Naive thymus-derived CD4-positive, alpha-beta T cell (primary cell): ENCODE measurements around the gene TSHZ1. TPM values are rescaled to one million over a fixed set of nuclear protein-coding genes. Genes with fewer than 3 reads are reported as not detected.

Experiments
- ATAC-seq: fragments of 150-1000 bp; cut with Tn5 transposase; 2 replicates; pipeline ENCODE4 v1.10.0; 2021; ENCODE audit warnings: mild to moderate bottlenecking, moderate library complexity
- CTCF ChIA-PET: fragments of 350-600 bp; sonication (Branson Sonifier 250); formaldehyde crosslinking; loops from one replicate; lab custom pipeline; 2021; ENCODE audit warnings: antibody characterized with exemption; lab: Charles Lee
- POLR2A ChIA-PET: fragments of 350-600 bp; sonication (Branson Sonifier 250); formaldehyde crosslinking; loops from one replicate; lab custom pipeline; 2021; ENCODE audit warnings: antibody characterized with exemption, inconsistent platforms; lab: Charles Lee
- DNase-seq, 9 donors: peaks; one replicate each; pipeline versions ENCODE4 v3.0.0 to v3.0.0-alpha.2; 2020 to 2022; ENCODE audit warnings: mixed read lengths in 1 of 9
- H3K27ac ChIP-seq: one replicate; pipeline ENCODE4 v1.7.0; 2013; ENCODE audit warnings: mild to moderate bottlenecking, low read depth, low read length, moderate library complexity
- H3K27me3 ChIP-seq, 2 donors: one replicate each; pipeline ENCODE4 v1.7.0; 2013; ENCODE audit warnings: low read length in 2 of 2, mild to moderate bottlenecking in 2 of 2, moderate library complexity in 2 of 2; ENCODE audit not compliant: control insufficient read depth in 2 of 2, insufficient read depth in 2 of 2
- H3K36me3 ChIP-seq, 3 experiments: 1 replicate in 2 of 3; 2 replicates in 1 of 3; pipeline ENCODE4 v1.7.0; 2013; ENCODE audit warnings: low read length in 3 of 3, mild to moderate bottlenecking in 3 of 3, moderate library complexity in 1 of 3; ENCODE audit not compliant: insufficient read depth in 3 of 3, control insufficient read depth in 2 of 3
- H3K4me1 ChIP-seq, 2 donors: one replicate each; pipeline ENCODE4 v1.7.0; 2013; ENCODE audit warnings: low read length in 2 of 2, mild to moderate bottlenecking in 2 of 2, moderate library complexity in 1 of 2; ENCODE audit not compliant: control insufficient read depth in 2 of 2, insufficient read depth in 2 of 2
- H3K4me3 ChIP-seq: 2 replicates; pipeline ENCODE4 v1.7.0; 2013; ENCODE audit warnings: mild to moderate bottlenecking, low read length
- H3K9me3 ChIP-seq, 3 experiments: 1 replicate in 2 of 3; 2 replicates in 1 of 3; pipeline ENCODE4 v1.7.0; 2013; ENCODE audit warnings: low read length in 3 of 3; ENCODE audit not compliant: control insufficient read depth in 2 of 3
- H3K27ac Mint-ChIP-seq, 9 donors: one replicate each; pipeline ENCODE4 v1.8.0; 2020 to 2022; ENCODE audit warnings: mixed read lengths in 9 of 9, mild to moderate bottlenecking in 8 of 9, moderate library complexity in 5 of 9, inconsistent platforms in 2 of 9
- H3K27me3 Mint-ChIP-seq, 5 donors: one replicate each; pipeline ENCODE4 v1.8.0; 2021 to 2022; ENCODE audit warnings: mixed read lengths in 5 of 5, mild to moderate bottlenecking in 1 of 5
- H3K36me3 Mint-ChIP-seq, 5 donors: one replicate each; pipeline ENCODE4 v1.8.0; 2020 to 2022; ENCODE audit warnings: mixed read lengths in 5 of 5, mild to moderate bottlenecking in 3 of 5, inconsistent platforms in 1 of 5
- H3K4me1 Mint-ChIP-seq, 7 donors: one replicate each; pipeline ENCODE4 v1.8.0; 2020 to 2022; ENCODE audit warnings: mixed read lengths in 7 of 7, mild to moderate bottlenecking in 3 of 7, inconsistent platforms in 1 of 7
- H3K4me3 Mint-ChIP-seq, 10 donors: one replicate each; pipeline ENCODE4 v1.8.0; 2020 to 2022; ENCODE audit warnings: mild to moderate bottlenecking in 10 of 10, mixed read lengths in 10 of 10, moderate library complexity in 6 of 10, inconsistent platforms in 2 of 10
- H3K9me3 Mint-ChIP-seq, 11 donors: one replicate each; pipeline ENCODE4 v1.8.0; 2020 to 2022; ENCODE audit warnings: mixed read lengths in 11 of 11, mild to moderate bottlenecking in 4 of 11, inconsistent platforms in 1 of 11, moderate library complexity in 1 of 11
- intact Hi-C, 2 donors: fragments of 100-400 bp; cut with micrococcal nuclease; formaldehyde crosslinking; loops; one replicate each; pipeline ENCODE4 v1.15.1; 2023
- polyA plus RNA-seq, 2 donors: library from polyadenylated mRNA; unstranded; fragments of 300-500 nt; fragmentation: Illumina TruSeq; gene quantifications; one replicate each; pipeline ENCODE4 v1.2.3, GENCODE V29; 2021
- total RNA-seq, 6 experiments: library from RNA in 5 of 6; stranded (reverse) in 5 of 6; gene quantifications; 1 replicate in 5 of 6; 2 replicates in 1 of 6; pipeline ENCODE4 v1.2.3 and lab custom pipeline; 2021 to 2026

The TSHZ1 gene
- total and polyA plus RNA-seq, 7 experiments from 2014 or later = 4.5 to 33.5 (median 23.4) TPM

DNA sequence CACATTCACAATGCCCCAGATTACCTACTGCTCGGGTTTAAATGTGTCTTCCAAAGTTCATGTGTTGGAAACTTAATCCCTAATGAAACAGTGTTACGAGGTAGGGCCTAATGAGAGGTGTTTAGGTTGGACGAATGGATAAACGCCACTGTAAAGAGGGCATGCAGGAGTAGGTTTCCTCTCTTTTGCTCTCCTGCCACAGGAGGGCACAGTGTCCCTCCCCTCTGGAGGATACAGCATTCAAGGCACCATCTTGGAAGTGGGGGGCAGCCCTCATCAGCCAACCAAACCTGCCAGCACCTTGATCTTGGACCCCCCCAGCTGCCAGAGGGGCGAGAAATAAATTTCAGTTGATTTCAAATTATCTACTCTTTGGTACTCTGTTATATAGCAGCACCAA is 103.5 kb downstream of the TSHZ1 start:
- no peak for DNase-seq
- Mint-ChIP-seq H3K27me3 (peaks cover 0 to 9% (median 3%) of the 10 kb centered on the region in 5 donors), H3K27ac (no peak overlapping the region), H3K4me3 (no peak overlapping the region), H3K36me3 (peaks cover 0 to 23% (median 13%) of the 10 kb centered on the region in 5 donors), H3K9me3 (peaks cover 0 to 25% (median 8%) of the 10 kb centered on the region in 11 donors), H3K4me1 (peaks cover 0 to 12% (median 0%) of the 10 kb centered on the region in 7 donors)
- no peak overlapping the region for H3K4me3 ChIP-seq
- peaks cover 0 to 4% of the 10 kb centered on the region in 2 donors for H3K27me3 ChIP-seq
- ChIA-PET POLR2A (no interaction called here), CTCF (no interaction called here)
- no peak for ATAC-seq
- intact Hi-C loops = no loop called here
- H3K27ac ChIP-seq = no peak overlapping the region
- H3K36me3 ChIP-seq = no peaks in the 10 kb centered on the region
- no peaks in the 10 kb centered on the region for H3K9me3 ChIP-seq
- no peaks in the 10 kb centered on the region for H3K4me1 ChIP-seq

DNA sequence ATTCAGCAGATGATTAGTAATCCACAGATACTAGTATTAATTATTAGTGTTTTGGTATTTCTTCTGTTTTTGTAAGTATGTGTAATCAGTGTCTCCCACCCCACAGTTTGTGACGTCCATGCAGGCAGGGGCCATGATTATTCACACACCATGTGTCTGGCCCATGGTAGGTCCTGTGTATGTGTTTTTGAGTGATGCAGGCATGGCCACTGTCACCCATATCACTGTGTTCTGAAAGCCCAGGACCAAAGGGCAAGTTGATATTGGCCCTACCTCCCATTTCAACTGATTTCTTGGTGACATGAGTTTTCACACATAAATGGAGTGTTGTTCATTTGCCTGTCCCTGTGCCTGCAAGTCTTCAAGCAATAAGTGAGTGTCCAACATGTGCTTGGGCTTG is 104.0 kb downstream of the TSHZ1 start:
- DNase-seq (no peak), ATAC-seq (no peak)
- H3K27me3 ChIP-seq = peaks cover 0 to 4% of the 10 kb centered on the region in 2 donors
- H3K27me3 Mint-ChIP-seq = peaks cover 0 to 9% (median 3%) of the 10 kb centered on the region in 5 donors
- no peaks in the 10 kb centered on the region for H3K36me3 ChIP-seq
- ChIA-PET POLR2A (no interaction called here), CTCF (no interaction called here)
- no peak overlapping the region for H3K27ac ChIP-seq
- H3K27ac Mint-ChIP-seq = no peak overlapping the region
- no peak overlapping the region for H3K4me3 ChIP-seq
- H3K4me3 Mint-ChIP-seq = no peak overlapping the region
- H3K36me3 Mint-ChIP-seq = peaks cover 0 to 19% (median 10%) of the 10 kb centered on the region in 5 donors
- H3K9me3 ChIP-seq = no peaks in the 10 kb centered on the region
- peaks cover 0 to 21% (median 5%) of the 10 kb centered on the region in 11 donors for H3K9me3 Mint-ChIP-seq
- intact Hi-C loops = no loop called here
- peaks cover 0 to 12% (median 0%) of the 10 kb centered on the region in 7 donors for H3K4me1 Mint-ChIP-seq
- no peaks in the 10 kb centered on the region for H3K4me1 ChIP-seq

DNA sequence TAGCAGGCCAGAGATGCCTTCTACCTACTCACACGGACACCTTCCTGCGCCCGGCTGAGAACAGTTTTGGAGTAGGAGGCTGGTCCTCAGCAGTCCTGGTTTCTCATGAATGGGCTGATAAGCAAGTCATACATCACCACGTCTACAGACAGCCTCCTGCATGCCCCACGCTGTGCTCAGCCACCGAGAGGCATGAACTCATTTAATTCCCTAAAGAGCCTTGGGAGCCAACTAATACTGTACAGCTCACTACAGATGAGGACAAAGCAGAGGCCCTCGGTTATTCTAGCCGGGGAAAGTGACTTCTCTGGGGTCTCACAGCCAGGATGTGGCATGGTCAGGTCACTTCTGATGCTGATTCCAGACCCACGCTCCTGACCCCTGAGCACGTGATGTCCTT is 105.6 kb downstream of the TSHZ1 start:
- ATAC-seq (no peak), DNase-seq (no peak)
- H3K27me3 Mint-ChIP-seq = peaks cover 0 to 4% (median 3%) of the 10 kb centered on the region in 5 donors
- no peaks in the 10 kb centered on the region for H3K4me1 ChIP-seq
- peaks cover 0 to 4% of the 10 kb centered on the region in 2 donors for H3K27me3 ChIP-seq
- H3K4me1 Mint-ChIP-seq = peaks cover 0 to 7% (median 0%) of the 10 kb centered on the region in 7 donors
- H3K4me3 ChIP-seq = no peak overlapping the region
- ChIA-PET CTCF (no interaction called here), POLR2A (no interaction called here)
- no peaks in the 10 kb centered on the region for H3K9me3 ChIP-seq
- H3K36me3 Mint-ChIP-seq = peaks cover 0 to 6% (median 4%) of the 10 kb centered on the region in 5 donors
- no peak overlapping the region for H3K4me3 Mint-ChIP-seq
- no peak overlapping the region for H3K27ac ChIP-seq
- peak overlapping the region in 1 of 9 donors; percentile 20 for H3K27ac Mint-ChIP-seq
- intact Hi-C loops = no loop called here
- H3K9me3 Mint-ChIP-seq = peaks cover 0 to 6% (median 0%) of the 10 kb centered on the region in 11 donors
- no peaks in the 10 kb centered on the region for H3K36me3 ChIP-seq

DNA sequence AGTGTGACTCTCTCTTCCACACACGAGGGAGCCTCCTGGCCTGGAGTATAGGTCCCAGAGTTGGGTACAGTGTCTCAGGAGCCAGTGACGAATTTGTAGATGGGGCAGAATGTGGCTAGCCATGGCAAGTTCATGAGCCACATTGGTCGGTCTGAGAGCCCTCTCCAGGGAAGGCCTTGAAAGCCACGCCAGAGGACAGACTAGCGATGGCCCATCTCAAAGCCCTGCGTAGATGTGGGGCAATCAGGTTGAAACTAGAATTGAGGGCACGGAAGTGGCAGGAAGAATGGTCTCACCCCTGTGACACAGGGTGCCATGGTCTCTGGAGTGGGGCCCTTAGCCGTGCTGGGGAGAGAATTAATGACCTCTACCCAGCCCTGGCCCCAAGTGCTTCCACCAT is 106.2 kb downstream of the TSHZ1 start:
- Histone ChIP-seq H3K27ac (no peak overlapping the region), H3K36me3 (no peaks in the 10 kb centered on the region), H3K9me3 (no peaks in the 10 kb centered on the region), H3K4me1 (no peaks in the 10 kb centered on the region), H3K27me3 (peaks cover 0 to 4% of the 10 kb centered on the region in 2 donors), H3K4me3 (no peak overlapping the region)
- CTCF ChIA-PET = interaction anchor here (0.6 kb wide), 1 partner anchor 773 kb away, joined by 4 read pairs; no protein-coding TSS in a partner anchor
- peaks cover 0 to 1% (median 0%) of the 10 kb centered on the region in 7 donors for H3K4me1 Mint-ChIP-seq
- DNase-seq = no peak
- POLR2A ChIA-PET = no interaction called here
- no peak overlapping the region for H3K4me3 Mint-ChIP-seq
- intact Hi-C loops = no loop called here
- H3K9me3 Mint-ChIP-seq = peaks cover 0 to 1% (median 0%) of the 10 kb centered on the region in 11 donors
- H3K27me3 Mint-ChIP-seq = peaks cover 0 to 8% (median under 1%) of the 10 kb centered on the region in 5 donors
- peaks cover 0 to 3% (median under 1%) of the 10 kb centered on the region in 5 donors for H3K36me3 Mint-ChIP-seq
- H3K27ac Mint-ChIP-seq = no peak overlapping the region
- ATAC-seq = no peak

DNA sequence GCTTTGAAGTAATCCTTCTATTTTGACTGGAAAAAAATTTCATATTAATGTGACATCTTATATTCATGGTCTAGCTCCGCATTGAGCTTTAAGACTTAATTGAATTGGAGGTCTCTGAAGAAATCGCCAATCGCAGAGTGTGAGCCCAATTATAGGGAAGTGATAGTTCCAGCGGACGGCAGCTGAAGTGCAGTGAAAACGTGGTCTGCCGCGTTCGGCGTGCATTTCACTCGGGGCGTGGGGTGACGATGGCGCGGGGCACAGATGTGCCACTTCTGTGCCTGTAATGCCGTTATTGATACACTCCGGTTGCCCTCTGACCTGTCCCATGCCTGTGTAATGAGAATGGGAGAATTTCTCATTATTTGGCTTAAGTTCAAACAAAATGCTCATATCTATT is 106.7 kb downstream of the TSHZ1 start:
- H3K4me1 Mint-ChIP-seq = no peaks in the 10 kb centered on the region
- H3K9me3 Mint-ChIP-seq = no peaks in the 10 kb centered on the region
- H3K4me3 Mint-ChIP-seq = no peak overlapping the region
- H3K27me3 Mint-ChIP-seq = peaks cover 0 to 10% (median 0%) of the 10 kb centered on the region in 5 donors
- peaks cover 0 to 3% (median 0%) of the 10 kb centered on the region in 5 donors for H3K36me3 Mint-ChIP-seq
- Histone ChIP-seq H3K36me3 (no peaks in the 10 kb centered on the region), H3K4me3 (no peak overlapping the region), H3K9me3 (no peaks in the 10 kb centered on the region), H3K27ac (no peak overlapping the region), H3K4me1 (no peaks in the 10 kb centered on the region), H3K27me3 (peaks cover 0 to 4% of the 10 kb centered on the region in 2 donors)
- POLR2A ChIA-PET = no interaction called here
- ATAC-seq (no peak), DNase-seq (no peak)
- no peak overlapping the region for H3K27ac Mint-ChIP-seq
- intact Hi-C loops = no loop called here
- CTCF ChIA-PET = interaction anchor here (0.6 kb wide), 1 partner anchor 773 kb away, joined by 4 read pairs; no protein-coding TSS in a partner anchor

DNA sequence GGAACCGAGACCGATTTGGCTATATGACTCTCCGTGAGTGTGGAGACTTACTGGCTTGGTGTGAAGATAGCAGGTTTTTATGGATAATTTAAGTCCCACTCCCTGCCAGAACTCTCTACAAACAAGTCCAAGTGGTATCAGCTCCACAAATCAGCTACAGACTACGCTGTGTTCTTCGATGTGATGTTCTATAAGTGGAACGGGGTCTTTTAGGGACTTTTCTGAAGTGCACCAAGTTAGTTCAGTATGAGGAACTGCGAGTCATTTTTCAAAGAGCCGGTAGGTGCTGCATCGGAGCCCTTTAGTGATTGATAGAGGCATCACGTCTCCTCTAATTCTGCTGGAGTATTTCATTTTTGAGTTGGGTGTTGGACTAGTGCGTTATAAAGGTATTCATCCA is 107.1 kb downstream of the TSHZ1 start:
- no peaks in the 10 kb centered on the region for H3K9me3 Mint-ChIP-seq
- Histone ChIP-seq H3K9me3 (no peaks in the 10 kb centered on the region), H3K4me1 (no peaks in the 10 kb centered on the region), H3K4me3 (no peak overlapping the region), H3K27ac (no peak overlapping the region), H3K36me3 (no peaks in the 10 kb centered on the region), H3K27me3 (peaks cover 0 to 4% of the 10 kb centered on the region in 2 donors)
- peaks cover 0 to 3% (median 0%) of the 10 kb centered on the region in 5 donors for H3K36me3 Mint-ChIP-seq
- CTCF ChIA-PET = no interaction called here
- ATAC-seq (no peak), DNase-seq (no peak)
- H3K4me3 Mint-ChIP-seq = no peak overlapping the region
- H3K27me3 Mint-ChIP-seq = peaks cover 0 to 10% (median 0%) of the 10 kb centered on the region in 5 donors
- no peak overlapping the region for H3K27ac Mint-ChIP-seq
- intact Hi-C loops = no loop called here
- H3K4me1 Mint-ChIP-seq = no peaks in the 10 kb centered on the region
- POLR2A ChIA-PET = no interaction called here

DNA sequence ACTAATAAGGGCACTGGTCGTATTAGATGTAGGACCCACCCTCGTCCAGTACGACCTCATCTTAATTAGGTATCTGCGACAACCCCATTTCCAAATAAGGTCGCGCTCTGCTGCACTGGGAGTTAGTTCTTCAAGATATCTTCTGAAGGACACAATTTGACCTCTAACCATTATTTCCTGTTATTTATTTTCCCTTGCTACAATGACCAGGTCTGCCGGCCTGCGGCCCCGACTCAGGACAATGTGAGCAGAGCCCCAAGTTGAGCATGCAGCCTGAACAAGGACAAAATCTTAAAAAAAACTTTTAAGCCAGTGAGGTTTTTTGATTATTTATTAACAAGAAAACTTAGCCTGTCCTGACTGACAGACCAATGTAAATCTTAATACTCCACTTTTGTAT is 109.3 kb downstream of the TSHZ1 start:
- H3K9me3 Mint-ChIP-seq = peaks cover 0 to 2% (median 0%) of the 10 kb centered on the region in 11 donors
- ATAC-seq = no peak
- H3K27me3 Mint-ChIP-seq = peaks cover 0 to 10% (median 4%) of the 10 kb centered on the region in 5 donors
- H3K4me3 ChIP-seq = no peak overlapping the region
- CTCF ChIA-PET = no interaction called here
- no peaks in the 10 kb centered on the region for H3K4me1 ChIP-seq
- no peaks in the 10 kb centered on the region for H3K9me3 ChIP-seq
- H3K36me3 ChIP-seq = no peaks in the 10 kb centered on the region
- H3K27ac ChIP-seq = no peak overlapping the region
- no peaks in the 10 kb centered on the region for H3K4me1 Mint-ChIP-seq
- DNase-seq = no peak
- no peak overlapping the region for H3K4me3 Mint-ChIP-seq
- H3K27ac Mint-ChIP-seq = no peak overlapping the region
- H3K27me3 ChIP-seq = no peaks in the 10 kb centered on the region
- intact Hi-C loops = no loop called here
- H3K36me3 Mint-ChIP-seq = peaks cover 0 to 3% (median 0%) of the 10 kb centered on the region in 5 donors
- POLR2A ChIA-PET = no interaction called here
